HepG2 (cell line): Measurements from ENCODE around the gene ZCCHC3. TPM values are rescaled to one million over a fixed set of nuclear protein-coding genes. Genes with fewer than 3 reads are reported as not detected.

ENCODE experiments used
- AGO2 ChIP-seq: fragments of 200-400 bp; formaldehyde crosslinking; optimal IDR thresholded peaks from 2 replicates; pipeline ENCODE3; 2017; ENCODE audit warnings: mild to moderate bottlenecking, low read depth, low read length, moderate library complexity
- ARID3A ChIP-seq: IDR thresholded peaks from 2 replicates; pipeline ENCODE4 v1.6.1; 2012; ENCODE audit warnings: low read depth, low read length, improper control_type of control experiment
- BCLAF1 ChIP-seq: fragments of 450-650 bp; IDR thresholded peaks from 2 replicates; pipeline ENCODE4 v1.6.1; 2017; ENCODE audit warnings: mild to moderate bottlenecking
- CENPT ChIP-seq: sonication (generic); formaldehyde crosslinking; IDR thresholded peaks from 2 replicates; pipeline ENCODE4 v1.8.0; 2022; ENCODE audit warnings: low read depth, mild to moderate bottlenecking, moderate library complexity, missing genetic modification reagents
- HBP1 ChIP-seq: IDR thresholded peaks from 2 replicates; pipeline ENCODE4 v1.6.1; 2016; ENCODE audit warnings: low read depth, control low read depth
- HCFC1 ChIP-seq: fragments of 150-350 bp; IDR thresholded peaks from 2 replicates; pipeline ENCODE4 v1.6.1; 2014; ENCODE audit warnings: low read depth, low read length
- IRF2 ChIP-seq: IDR thresholded peaks from 2 replicates; pipeline ENCODE4 v1.6.1; 2018; ENCODE audit warnings: missing genetic modification reagents, missing compliant biosample characterization
- KDM2A ChIP-seq: sonication (generic); formaldehyde crosslinking; IDR thresholded peaks from 2 replicates; pipeline ENCODE4 v1.4.0; 2020; ENCODE audit warnings: low read depth, missing genetic modification reagents, borderline replicate concordance
- PHF5A ChIP-seq: IDR thresholded peaks from one replicate; pipeline ENCODE4 v1.6.1; 2018; ENCODE audit warnings: low read depth, missing genetic modification reagents; ENCODE audit not compliant: unreplicated experiment
- RARA ChIP-seq: IDR thresholded peaks from 2 replicates; pipeline ENCODE4 v1.6.1; 2016; ENCODE audit warnings: missing genetic modification reagents, missing compliant biosample characterization
- RBM22 ChIP-seq: fragments of 200-400 bp; formaldehyde crosslinking; optimal IDR thresholded peaks from 2 replicates; pipeline ENCODE3; 2017; ENCODE audit warnings: mild to moderate bottlenecking, low read length, moderate library complexity
- THAP11 ChIP-seq: IDR thresholded peaks from 2 replicates; pipeline ENCODE4 v1.6.1; 2016; ENCODE audit warnings: missing biosample characterization, missing genetic modification reagents
- XBP1 ChIP-seq: sonication (generic); formaldehyde crosslinking; IDR thresholded peaks from 2 replicates; pipeline ENCODE4 v1.5.0; 2020; ENCODE audit warnings: missing genetic modification reagents
- ZBTB7B ChIP-seq: sonication (generic); formaldehyde crosslinking; IDR thresholded peaks from 2 replicates; pipeline ENCODE4 v1.4.0; 2020; ENCODE audit warnings: missing genetic modification reagents
- ZFP36L1 ChIP-seq: sonication (generic); formaldehyde crosslinking; IDR thresholded peaks from 2 replicates; pipeline ENCODE4 v1.8.0; 2022; ENCODE audit warnings: mild to moderate bottlenecking, missing genetic modification reagents, moderate library complexity
- ZNF12 ChIP-seq: sonication (generic); formaldehyde crosslinking; IDR thresholded peaks from 2 replicates; pipeline ENCODE4 v1.5.0; 2020; ENCODE audit warnings: missing genetic modification reagents
- ZNF253 ChIP-seq: sonication (generic); formaldehyde crosslinking; IDR thresholded peaks from 2 replicates; pipeline ENCODE4 v1.8.0; 2022; ENCODE audit warnings: mild to moderate bottlenecking, missing genetic modification reagents, borderline replicate concordance
- ZNF274 ChIP-seq: sonication (generic); formaldehyde crosslinking; IDR thresholded peaks from 2 replicates; pipeline ENCODE4 v1.5.1; 2020; ENCODE audit warnings: mild to moderate bottlenecking, missing genetic modification reagents
- ZNF451 ChIP-seq: sonication (generic); formaldehyde crosslinking; IDR thresholded peaks from 2 replicates; pipeline ENCODE4 v1.5.0; 2020; ENCODE audit warnings: mild to moderate bottlenecking, missing genetic modification reagents
- ZNF589 ChIP-seq: sonication (generic); formaldehyde crosslinking; conservative IDR thresholded peaks from 2 replicates; pipeline ENCODE4 v1.8.0; 2022; ENCODE audit warnings: mild to moderate bottlenecking, moderate library complexity, missing genetic modification reagents
- ZNF724P ChIP-seq: sonication (generic); formaldehyde crosslinking; IDR thresholded peaks from 2 replicates; pipeline ENCODE4 v1.8.0; 2022; ENCODE audit warnings: missing genetic modification reagents, borderline replicate concordance
- ZNF781 ChIP-seq: sonication (generic); formaldehyde crosslinking; IDR thresholded peaks from 2 replicates; pipeline ENCODE4 v1.5.1; 2020; ENCODE audit warnings: borderline replicate concordance, mild to moderate bottlenecking, missing genetic modification reagents; ENCODE audit errors: not compliant biosample characterization
- polyA plus RNA-seq, 8 experiments: library from polyadenylated mRNA; depleted of rRNA in 3 of 8; stranded (reverse) in 7 of 8; unstranded in 1 of 8; fragments of >200 nt; fragmentation: Illumina TruSeq in 4 of 8; extraction: Trizol in 4 of 8; gene quantifications; 2 replicates each; pipeline versions ENCODE4 v1.2.1 to v1.2.3, GENCODE V29; 2011 to 2016; ENCODE audit warnings: low read depth in 4 of 8, missing spikeins in 1 of 8, mixed read lengths in 1 of 8; ENCODE audit not compliant: insufficient read depth in 1 of 8
- total RNA-seq, 5 experiments: library from RNA; depleted of rRNA; stranded (reverse); fragments of >200 nt; fragmentation: Illumina TruSeq; extraction: Trizol; gene quantifications; 2 replicates each; pipeline ENCODE4 v1.2.3, GENCODE V29; 2016; ENCODE audit warnings: low read depth in 1 of 5
- TF ChIP-seq, protein P1 (sequence below): IDR thresholded peaks from 2 replicates; pipeline ENCODE4 v1.6.1; 2016; ENCODE audit warnings: missing compliant biosample characterization, missing genetic modification reagents, borderline replicate concordance

Gene ZCCHC3
- total and polyA plus RNA-seq, 2 of the 13 experiments (the other 11 are each of a cell fraction or from before 2014, with no cell fraction given): 46.6 to 63.0 TPM

DNA sequence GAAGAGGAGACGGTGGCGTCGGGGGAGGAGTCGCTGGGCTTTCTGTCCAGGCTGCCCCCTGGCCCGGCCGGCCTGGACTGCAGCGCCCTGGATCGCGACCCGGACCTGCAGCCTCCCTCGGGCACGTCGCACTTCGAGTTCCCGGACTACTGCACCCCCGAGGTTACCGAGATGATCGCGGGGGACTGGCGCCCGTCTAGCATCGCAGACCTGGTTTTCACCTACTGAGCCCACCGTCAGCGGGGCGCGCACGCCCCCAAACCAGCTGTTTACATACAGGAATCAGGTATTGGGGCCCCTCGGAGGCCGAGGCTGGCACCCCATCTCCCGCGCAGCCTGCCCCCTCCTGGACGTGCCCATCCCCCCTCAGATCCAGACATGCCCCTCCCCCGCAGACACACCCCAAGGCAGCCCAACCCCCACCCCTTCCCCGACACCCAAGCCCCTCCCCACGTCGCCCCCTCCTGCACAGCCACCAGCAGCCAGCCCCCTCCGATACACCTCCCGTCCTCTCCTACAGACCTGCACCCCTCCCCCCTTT is 29.3 kb downstream of the ZCCHC3 start (continued):
- TF ChIP-seq BCLAF1 (no peak), AGO2 (peak; percentile 11), THAP11 (CRISPR knock-in tag) (no peak; the same call in 1 of the 2 replicates), ZNF589 (CRISPR knock-in tag) (no peak), KDM2A (CRISPR knock-in tag) (no peak; the same call in 1 of the 2 replicates), RBM22 (no peak), RARA (peak; percentile 35; the same call in 1 of the 2 replicates), ZBTB7B (CRISPR knock-in tag) (peak; percentile 77; the same call in 1 of the 2 replicates), ZNF451 (no peak; the same call in 1 of the 2 replicates), CENPT (CRISPR knock-in tag) (no peak; the same call in 1 of the 2 replicates), IRF2 (CRISPR knock-in tag) (no peak), ZNF274 (no peak; the same call in 1 of the 2 replicates), ZNF12 (CRISPR knock-in tag) (no peak), HBP1 (CRISPR knock-in tag) (peak; percentile 77; the same call in 1 of the 2 replicates), HCFC1 (no peak), ARID3A (no peak), ZFP36L1 (CRISPR knock-in tag) (no peak), ZNF781 (CRISPR knock-in tag) (peak; percentile 18), ZNF724P (CRISPR knock-in tag) (peak; percentile 80; the same call in 1 of the 2 replicates), XBP1 (CRISPR knock-in tag) (no peak), PHF5A (CRISPR knock-in tag) (no peak), ZNF253 (no peak)
- TF ChIP-seq, protein P1, sequence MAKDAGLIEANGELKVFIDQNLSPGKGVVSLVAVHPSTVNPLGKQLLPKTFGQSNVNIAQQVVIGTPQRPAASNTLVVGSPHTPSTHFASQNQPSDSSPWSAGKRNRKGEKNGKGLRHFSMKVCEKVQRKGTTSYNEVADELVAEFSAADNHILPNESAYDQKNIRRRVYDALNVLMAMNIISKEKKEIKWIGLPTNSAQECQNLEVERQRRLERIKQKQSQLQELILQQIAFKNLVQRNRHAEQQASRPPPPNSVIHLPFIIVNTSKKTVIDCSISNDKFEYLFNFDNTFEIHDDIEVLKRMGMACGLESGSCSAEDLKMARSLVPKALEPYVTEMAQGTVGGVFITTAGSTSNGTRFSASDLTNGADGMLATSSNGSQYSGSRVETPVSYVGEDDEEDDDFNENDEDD (CRISPR knock-in tag): no peak
